Activated naive CD8-positive, alpha-beta T cell treated with anti-CD3 and anti-CD28 coated beads, Interleukin-2, amount 10 ng/mL, durations not matched to agents 7 days and 5 days (primary cell): ENCODE measurements around the gene CNPY4. TPM values are rescaled to one million over a fixed set of nuclear protein-coding genes. Genes with fewer than 3 reads are reported as not detected.

Source experiments
- ATAC-seq: fragments of 150-1000 bp; cut with Tn5 transposase; one replicate; pipeline ENCODE4 v1.10.0; 2021; ENCODE audit warnings: low read depth, moderate library complexity
- POLR2A ChIA-PET: fragments of 350-600 bp; sonication (Branson Sonifier 250); formaldehyde crosslinking; loops from one replicate; lab custom pipeline; 2021; ENCODE audit warnings: antibody characterized with exemption; lab: Charles Lee
- DNase-seq: peaks from one replicate; pipeline ENCODE4 v3.0.0; 2021
- H3K27ac Mint-ChIP-seq: one replicate; pipeline ENCODE4 v1.8.0; 2022; ENCODE audit warnings: mild to moderate bottlenecking, mixed read lengths
- H3K27me3 Mint-ChIP-seq: one replicate; pipeline ENCODE4 v1.8.0; 2022; ENCODE audit warnings: mild to moderate bottlenecking, moderate library complexity, mixed read lengths
- H3K36me3 Mint-ChIP-seq: one replicate; pipeline ENCODE4 v1.8.0; 2021; ENCODE audit warnings: mild to moderate bottlenecking, mixed read lengths
- H3K4me1 Mint-ChIP-seq: one replicate; pipeline ENCODE4 v1.8.0; 2021; ENCODE audit warnings: mixed read lengths
- H3K4me3 Mint-ChIP-seq: one replicate; pipeline ENCODE4 v1.8.0; 2022; ENCODE audit warnings: mild to moderate bottlenecking, moderate library complexity, mixed read lengths
- H3K9me3 Mint-ChIP-seq: one replicate; pipeline ENCODE4 v1.8.0; 2021; ENCODE audit warnings: mixed read lengths
- total RNA-seq, 2 experiments: library from RNA; stranded (reverse); gene quantifications; one replicate each; pipeline ENCODE4 v1.2.3, GENCODE V29; 2021

Gene CNPY4
- total RNA-seq, 2 experiments from 2014 or later: 52.4 to 58.3 TPM

DNA sequence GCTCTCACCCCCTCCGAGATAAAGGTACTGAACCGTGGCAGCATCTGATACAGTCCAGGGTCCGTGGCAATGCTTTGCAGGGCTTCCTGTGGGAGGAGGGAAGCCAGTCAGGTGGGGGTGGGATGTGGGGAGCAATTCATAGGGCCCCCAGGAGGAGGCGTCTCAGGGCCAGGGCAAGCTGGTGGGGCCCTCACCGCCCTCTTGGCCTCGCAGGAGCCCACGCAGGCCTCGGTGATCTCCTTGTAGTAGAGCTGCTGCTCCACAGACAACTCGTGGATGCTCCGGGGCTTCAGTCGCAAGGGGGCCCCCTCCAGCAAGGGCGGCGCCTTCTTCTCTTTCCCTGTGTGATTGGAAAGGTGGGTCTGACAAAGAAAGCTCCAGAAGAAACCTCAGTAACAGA, 7.5 kb upstream of the CNPY4 start:
- H3K4me1 Mint-ChIP-seq: peaks cover 4% of the 10 kb centered on the region
- POLR2A ChIA-PET: no interaction called here
- no peaks in the 10 kb centered on the region for H3K9me3 Mint-ChIP-seq
- peaks cover 22% of the 10 kb centered on the region for H3K36me3 Mint-ChIP-seq
- H3K27me3 Mint-ChIP-seq: no peaks in the 10 kb centered on the region
- no peak overlapping the region for H3K27ac Mint-ChIP-seq
- no peak for DNase-seq
- no peak for ATAC-seq
- H3K4me3 Mint-ChIP-seq: no peak overlapping the region

DNA sequence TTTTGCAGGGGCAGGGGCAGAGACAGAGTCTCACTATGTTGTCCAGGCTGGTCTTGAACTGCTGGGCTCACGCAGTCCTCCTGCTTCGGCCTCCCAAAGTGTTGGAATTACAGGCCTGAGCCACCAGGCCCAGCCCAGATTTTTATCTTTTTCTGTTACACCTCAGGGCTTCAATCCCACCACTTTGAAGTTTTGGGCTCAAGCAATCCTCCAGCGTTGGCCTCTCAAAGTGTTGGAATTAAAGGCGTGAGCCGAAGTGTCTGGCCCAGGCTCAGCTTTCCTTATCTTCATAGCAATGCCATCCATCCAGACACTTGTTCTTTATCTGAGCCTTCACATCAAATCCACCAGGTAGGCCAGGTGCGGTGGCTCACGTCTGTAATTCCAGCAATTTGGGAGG, 4.4 kb upstream of the CNPY4 start:
- POLR2A ChIA-PET: interaction anchor here (0.9 to 1.9 kb wide), 2 partner anchors 13 to 24 kb away, joined by 5 to 12 read pairs; partner anchors contain the start of genes AP4M1 and MCM7

DNA sequence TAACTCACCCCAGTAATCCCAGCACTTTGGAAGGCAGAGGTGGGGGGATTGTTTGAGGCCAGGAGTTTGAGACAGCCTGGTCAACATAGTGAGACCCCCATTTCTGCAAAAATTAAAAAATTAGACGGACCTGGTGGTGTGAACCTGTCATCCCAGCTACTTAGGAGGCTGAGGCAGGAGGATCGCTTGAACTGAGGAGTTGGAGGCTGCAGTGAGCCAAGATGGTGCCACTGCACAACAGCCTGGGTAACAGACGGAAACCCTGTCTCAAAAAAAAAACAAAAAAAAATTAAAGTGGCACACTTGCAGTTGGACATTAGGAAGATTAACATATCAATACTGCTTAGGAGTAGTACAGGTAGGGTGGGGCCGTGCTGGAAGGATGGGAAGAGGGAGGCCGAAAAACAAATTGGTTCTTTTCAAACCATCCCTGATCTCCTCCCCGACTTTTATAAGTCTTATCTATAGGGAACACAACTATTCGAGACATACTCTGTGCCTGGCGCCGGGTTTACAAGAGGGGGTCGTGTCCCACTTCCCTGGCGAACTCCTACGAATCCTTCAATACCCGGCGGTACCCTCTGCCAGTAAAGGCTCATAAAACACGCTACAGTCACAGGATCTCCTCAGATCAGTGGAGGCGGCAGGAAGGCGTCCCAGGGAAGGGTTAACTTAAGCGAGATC, 904 bp upstream of the CNPY4 start:
- ATAC-seq (no peak), DNase-seq (no peak)
- Mint-ChIP-seq H3K27me3 (no peaks in the 10 kb centered on the region), H3K4me3 (peak overlapping the region; percentile 87), H3K9me3 (no peaks in the 10 kb centered on the region), H3K27ac (peak overlapping the region; percentile 88), H3K4me1 (peaks cover 14% of the 10 kb centered on the region), H3K36me3 (peaks cover 10% of the 10 kb centered on the region)
- POLR2A ChIA-PET: no interaction called here

More for the DNA sequence above, 4.4 kb upstream of the CNPY4 start:
- ATAC-seq: no peak
- Mint-ChIP-seq H3K4me1 (peaks cover 10% of the 10 kb centered on the region), H3K9me3 (no peaks in the 10 kb centered on the region), H3K27me3 (no peaks in the 10 kb centered on the region), H3K27ac (no peak overlapping the region), H3K36me3 (peaks cover 14% of the 10 kb centered on the region), H3K4me3 (no peak overlapping the region)
- DNase-seq: no peak

DNA sequence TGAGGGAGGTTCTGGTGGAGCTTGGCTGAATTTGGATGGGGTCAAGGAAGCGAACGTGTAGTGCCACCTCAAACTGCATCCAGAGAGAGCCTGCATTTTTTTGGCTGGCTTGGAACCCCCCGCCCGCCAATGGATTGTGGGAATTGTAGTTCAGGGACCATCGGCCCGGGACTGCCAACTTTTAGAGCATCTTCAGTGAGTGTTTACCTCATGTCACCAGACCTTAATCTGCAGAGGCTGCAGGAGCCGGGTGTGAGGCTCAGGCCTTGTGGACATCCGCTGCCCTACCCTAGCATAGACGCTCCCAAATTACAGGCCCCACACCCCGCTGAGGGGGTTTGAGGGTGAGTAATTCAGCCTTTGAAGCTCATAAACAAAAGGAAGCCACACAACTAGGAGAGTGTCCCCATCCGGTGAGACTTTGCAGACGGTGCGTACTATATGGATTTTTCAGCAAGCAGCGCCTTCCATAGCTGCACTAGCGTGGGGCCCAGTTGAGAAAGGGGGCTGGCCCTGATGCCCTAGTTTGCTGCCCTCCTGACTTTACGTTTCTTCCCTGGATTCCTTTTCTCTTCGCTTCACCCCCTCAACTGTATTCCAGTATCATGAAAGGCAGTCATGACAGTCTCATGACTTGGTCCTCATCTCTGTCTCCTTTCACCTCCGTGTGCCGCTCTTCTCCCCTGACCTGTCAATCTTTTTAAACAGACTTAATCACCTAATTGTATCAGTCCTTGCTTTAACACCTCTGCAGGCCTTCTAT, 717 bp downstream of the CNPY4 start:
- POLR2A ChIA-PET: interaction anchor here (0.6 to 2.0 kb wide), 10 partner anchors 8 to 1098 kb away, joined by 3 to 28 read pairs (median 3); partner anchors contain the start of genes AP4M1, COPS6, MCM7 and TRIM4
- H3K27ac Mint-ChIP-seq: peak overlapping the region; percentile 88

DNA sequence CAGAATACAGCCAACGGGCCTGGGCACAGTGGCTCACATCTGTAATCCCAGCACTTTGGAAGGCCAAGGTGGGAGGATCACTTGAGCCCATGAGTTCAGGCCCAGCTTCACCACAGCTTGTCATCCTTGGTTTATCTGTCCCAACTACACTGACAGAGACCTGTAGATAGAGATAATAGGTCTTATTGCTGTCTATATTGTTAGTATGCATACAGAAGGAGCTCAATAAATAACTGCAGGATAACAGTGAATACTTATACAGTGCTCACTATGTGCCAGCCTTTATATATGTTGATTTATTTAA, 1.3 kb downstream of the CNPY4 start:
- POLR2A ChIA-PET: interaction anchor here (0.7 to 2.0 kb wide), 7 partner anchors 8 to 201 kb away, joined by 3 to 28 read pairs (median 3); partner anchors contain the start of genes AP4M1, COPS6, MCM7 and TRIM4
- DNase-seq (no peak), ATAC-seq (no peak)
- Mint-ChIP-seq H3K9me3 (no peaks in the 10 kb centered on the region), H3K36me3 (peaks cover 13% of the 10 kb centered on the region), H3K27ac (peak overlapping the region; percentile 88), H3K4me1 (peaks cover 25% of the 10 kb centered on the region), H3K4me3 (peak overlapping the region; percentile 87), H3K27me3 (no peaks in the 10 kb centered on the region)

More for the DNA sequence above, 717 bp downstream of the CNPY4 start:
- Mint-ChIP-seq H3K9me3 (no peaks in the 10 kb centered on the region), H3K36me3 (peaks cover 13% of the 10 kb centered on the region), H3K4me1 (peaks cover 24% of the 10 kb centered on the region), H3K27me3 (no peaks in the 10 kb centered on the region), H3K4me3 (peak overlapping the region; percentile 87)
- ATAC-seq (peak; percentile 69), DNase-seq (peak; percentile 73)

DNA sequence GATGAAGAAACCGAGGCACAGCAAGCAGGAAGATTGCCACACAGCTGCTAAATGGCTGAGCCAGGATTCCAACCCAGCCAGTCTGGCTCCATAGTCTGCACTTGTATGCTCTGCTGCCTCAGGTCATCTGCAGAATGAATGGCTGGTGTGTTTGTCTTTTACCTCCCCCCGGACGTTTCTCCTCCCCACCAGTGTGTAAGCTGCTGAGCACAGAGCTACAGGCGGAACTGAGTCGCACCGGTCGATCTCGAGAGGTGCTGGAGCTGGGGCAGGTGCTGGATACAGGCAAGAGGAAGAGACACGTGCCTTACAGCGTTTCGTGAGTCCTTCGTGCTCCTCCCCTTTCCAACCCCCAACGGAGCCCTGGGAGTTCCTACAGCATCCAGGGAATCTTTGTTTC, 2.6 kb downstream of the CNPY4 start:
- Mint-ChIP-seq H3K36me3 (peaks cover 8% of the 10 kb centered on the region), H3K4me1 (peaks cover 23% of the 10 kb centered on the region), H3K4me3 (no peak overlapping the region), H3K9me3 (no peaks in the 10 kb centered on the region), H3K27me3 (no peaks in the 10 kb centered on the region), H3K27ac (no peak overlapping the region)
- POLR2A ChIA-PET: interaction anchor here (1.4 kb wide), 1 partner anchor 21 kb away, joined by 6 read pairs; the partner anchor contains the start of genes AP4M1 and MCM7
- DNase-seq (no peak), ATAC-seq (no peak)

DNA sequence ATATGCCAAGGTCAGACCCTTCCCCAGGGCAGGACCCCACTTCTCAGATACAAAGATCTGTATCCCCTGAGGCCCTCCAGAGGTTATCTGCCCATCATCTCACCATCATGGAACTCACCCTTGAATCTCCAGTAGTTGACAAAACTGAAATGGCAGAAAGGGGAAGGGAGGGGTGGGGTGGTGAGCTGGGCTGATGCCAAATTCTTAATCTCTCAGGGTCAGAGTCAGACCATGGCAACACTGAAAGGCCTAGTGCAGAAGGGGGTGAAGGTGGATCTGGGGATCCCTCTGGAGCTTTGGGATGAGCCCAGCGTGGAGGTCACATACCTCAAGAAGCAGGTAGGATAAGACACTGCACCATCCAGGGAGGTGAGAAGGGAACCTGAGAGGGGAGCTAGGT, 3.1 kb downstream of the CNPY4 start:
- Mint-ChIP-seq H3K36me3 (peaks cover 8% of the 10 kb centered on the region), H3K27me3 (no peaks in the 10 kb centered on the region), H3K9me3 (no peaks in the 10 kb centered on the region), H3K27ac (no peak overlapping the region), H3K4me1 (peaks cover 23% of the 10 kb centered on the region), H3K4me3 (no peak overlapping the region)
- no peak for ATAC-seq
- no peak for DNase-seq
- POLR2A ChIA-PET: interaction anchor here (0.7 to 1.4 kb wide), 2 partner anchors 21 to 25 kb away, joined by 5 to 6 read pairs; partner anchors contain the start of genes AP4M1 and MCM7

DNA sequence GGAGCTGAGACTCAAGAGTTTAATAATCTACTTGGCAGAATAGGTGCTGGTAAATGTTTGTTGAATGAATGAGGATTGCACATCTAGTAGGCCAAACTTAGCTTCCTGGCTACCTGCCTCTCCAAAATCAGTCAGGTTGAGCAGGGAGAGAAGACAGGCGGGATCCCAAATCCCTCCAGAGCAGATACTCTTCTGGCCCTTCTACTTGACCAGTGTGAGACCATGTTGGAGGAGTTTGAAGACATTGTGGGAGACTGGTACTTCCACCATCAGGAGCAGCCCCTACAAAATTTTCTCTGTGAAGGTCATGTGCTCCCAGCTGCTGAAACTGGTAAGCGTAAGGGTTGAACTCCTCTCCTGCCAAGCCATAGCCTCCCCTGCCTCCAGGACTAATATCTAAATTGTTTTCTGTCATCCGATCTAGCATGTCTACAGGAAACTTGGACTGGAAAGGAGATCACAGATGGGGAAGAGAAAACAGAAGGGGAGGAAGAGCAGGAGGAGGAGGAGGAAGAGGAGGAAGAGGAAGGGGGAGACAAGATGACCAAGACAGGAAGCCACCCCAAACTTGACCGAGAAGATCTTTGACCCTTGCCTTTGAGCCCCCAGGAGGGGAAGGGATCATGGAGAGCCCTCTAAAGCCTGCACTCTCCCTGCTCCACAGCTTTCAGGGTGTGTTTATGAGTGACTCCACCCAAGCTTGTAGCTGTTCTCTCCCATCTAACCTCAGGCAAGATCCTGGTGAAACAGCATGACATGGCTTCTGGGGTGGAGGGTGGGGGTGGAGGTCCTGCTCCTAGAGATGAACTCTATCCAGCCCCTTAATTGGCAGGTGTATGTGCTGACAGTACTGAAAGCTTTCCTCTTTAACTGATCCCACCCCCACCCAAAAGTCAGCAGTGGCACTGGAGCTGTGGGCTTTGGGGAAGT, 5.1 kb downstream of the CNPY4 start:
- POLR2A ChIA-PET: interaction anchor here (0.7 to 5.4 kb wide), 5 partner anchors 23 to 205 kb away, joined by 3 to 89 read pairs (median 5); partner anchors contain the start of genes AP4M1, MCM7 and TRIM4
- peaks cover 26% of the 10 kb centered on the region for H3K4me1 Mint-ChIP-seq
- DNase-seq (no peak), ATAC-seq (no peak)
- H3K36me3 Mint-ChIP-seq: peaks cover 8% of the 10 kb centered on the region
- H3K9me3 Mint-ChIP-seq: no peaks in the 10 kb centered on the region
- H3K27me3 Mint-ChIP-seq: no peaks in the 10 kb centered on the region
- peak overlapping the region; percentile 100 for H3K4me3 Mint-ChIP-seq
- peak overlapping the region; percentile 71 for H3K27ac Mint-ChIP-seq

DNA sequence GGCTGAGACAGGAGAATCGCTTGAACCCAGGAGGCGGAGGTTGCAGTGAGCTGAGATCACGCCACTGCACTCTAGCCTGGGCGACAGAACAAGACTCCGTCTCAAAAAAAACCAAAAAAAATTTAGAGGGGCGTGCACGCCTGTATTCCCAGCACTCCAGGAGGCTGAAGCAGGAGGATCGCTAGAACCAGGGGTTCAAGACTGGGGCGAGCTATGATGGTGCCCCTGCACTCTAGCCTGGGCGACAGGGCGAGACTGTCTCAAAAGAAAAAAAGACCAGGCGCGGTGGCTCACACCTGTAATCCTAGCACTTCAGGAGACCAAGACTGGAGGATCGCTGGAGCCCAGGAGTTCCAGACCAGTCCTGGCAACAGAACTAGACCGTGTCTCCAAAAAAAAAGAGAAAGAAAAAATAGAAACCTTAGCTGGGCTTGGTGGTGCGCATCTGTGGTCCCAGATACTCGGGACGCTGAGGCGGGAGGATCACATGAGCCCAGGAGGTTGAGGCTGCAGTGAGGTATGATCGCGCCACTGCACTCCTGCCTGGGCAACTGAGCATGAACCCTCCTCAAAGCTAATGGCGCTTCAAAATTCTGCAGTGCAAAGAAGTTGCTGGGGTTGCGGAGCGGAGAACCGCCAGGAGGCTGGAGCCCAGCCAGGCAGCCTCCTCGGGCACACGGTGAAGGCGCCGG, 7.0 kb downstream of the CNPY4 start:
- H3K27me3 Mint-ChIP-seq: no peaks in the 10 kb centered on the region
- peaks cover 8% of the 10 kb centered on the region for H3K36me3 Mint-ChIP-seq
- H3K4me3 Mint-ChIP-seq: peak overlapping the region; percentile 100
- POLR2A ChIA-PET: interaction anchor here (0.6 to 5.4 kb wide), 10 partner anchors 11 to 546 kb away, joined by 3 to 89 read pairs (median 4); partner anchors contain the start of genes AP4M1, LAMTOR4, MCM7 and MEPCE
- ATAC-seq (peak; percentile 35), DNase-seq (no peak)
- no peaks in the 10 kb centered on the region for H3K9me3 Mint-ChIP-seq
- peak overlapping the region; percentile 100 for H3K27ac Mint-ChIP-seq
- peaks cover 23% of the 10 kb centered on the region for H3K4me1 Mint-ChIP-seq

DNA sequence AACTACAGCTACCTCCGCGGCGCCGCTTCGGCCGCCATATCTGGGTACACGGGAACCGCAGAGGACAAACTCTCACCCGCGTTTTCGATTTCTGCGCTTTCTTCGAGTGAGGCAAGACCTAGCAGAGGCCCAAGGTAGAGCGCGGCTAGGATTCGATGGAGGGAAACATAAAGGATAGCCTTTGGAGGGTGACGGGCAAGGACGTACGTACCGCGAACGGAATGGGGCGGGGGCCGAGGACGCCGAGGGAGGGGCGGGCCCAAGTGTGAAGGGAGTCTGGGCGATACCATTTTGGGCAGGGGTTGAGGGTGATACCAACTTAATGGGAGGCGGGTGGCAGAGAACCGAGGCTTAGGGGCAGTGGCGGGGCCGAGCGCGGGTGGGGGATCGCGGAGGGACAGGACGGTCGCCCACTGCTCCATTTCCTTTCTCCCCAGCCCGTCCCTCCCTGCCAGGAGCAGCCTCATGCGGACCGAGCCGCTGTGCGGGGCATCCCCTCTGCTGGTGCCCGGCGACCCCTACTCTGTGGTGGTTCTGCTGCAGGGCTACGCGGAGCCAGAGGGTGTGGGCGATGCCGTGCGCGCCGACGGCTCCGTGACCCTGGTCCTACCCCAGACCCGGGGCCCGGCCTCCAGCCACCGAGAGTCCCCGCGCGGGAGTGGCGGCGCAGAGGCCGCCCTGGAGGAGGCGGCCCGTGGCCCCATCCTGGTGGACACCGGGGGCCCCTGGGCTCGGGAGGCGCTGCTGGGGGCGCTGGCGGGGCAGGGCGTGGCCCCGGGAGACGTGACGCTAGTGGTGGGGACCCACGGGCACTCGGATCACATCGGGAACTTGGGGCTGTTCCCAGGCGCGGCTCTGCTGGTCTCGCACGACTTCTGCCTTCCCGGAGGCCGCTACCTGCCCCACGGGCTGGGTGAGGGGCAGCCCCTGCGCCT, 7.8 kb downstream of the CNPY4 start, which contains the start of gene MBLAC1:
Gene MBLAC1 (plus strand): TSS at position 37 of the 935 bp plus-strand sequence. CDS start 429 bp downstream, at position 466.
- peaks cover 22% of the 10 kb centered on the region for H3K4me1 Mint-ChIP-seq
- peaks cover 8% of the 10 kb centered on the region for H3K36me3 Mint-ChIP-seq
- peak within 1 kb of the TSS; percentile 100 for H3K4me3 Mint-ChIP-seq
- H3K9me3 Mint-ChIP-seq: no peaks in the 10 kb centered on the region
- no peaks in the 10 kb centered on the region for H3K27me3 Mint-ChIP-seq
- DNase-seq (peak; percentile 87), ATAC-seq (peak; percentile 68)
- peak within 1 kb of the TSS; percentile 100 for H3K27ac Mint-ChIP-seq
- POLR2A ChIA-PET: interaction anchor here (0.7 to 5.4 kb wide), 13 partner anchors 11 to 303 kb away, joined by 3 to 89 read pairs (median 4); partner anchors contain the start of genes AP4M1, LAMTOR4, MCM7 and MEPCE
